Measurements from ENCODE around the gene HPD.

Gene HPD

GRCh38 chr12:121810234-121810817 is 48.3 kb downstream of the HPD start:
- DNase-seq: no peak

DNA sequence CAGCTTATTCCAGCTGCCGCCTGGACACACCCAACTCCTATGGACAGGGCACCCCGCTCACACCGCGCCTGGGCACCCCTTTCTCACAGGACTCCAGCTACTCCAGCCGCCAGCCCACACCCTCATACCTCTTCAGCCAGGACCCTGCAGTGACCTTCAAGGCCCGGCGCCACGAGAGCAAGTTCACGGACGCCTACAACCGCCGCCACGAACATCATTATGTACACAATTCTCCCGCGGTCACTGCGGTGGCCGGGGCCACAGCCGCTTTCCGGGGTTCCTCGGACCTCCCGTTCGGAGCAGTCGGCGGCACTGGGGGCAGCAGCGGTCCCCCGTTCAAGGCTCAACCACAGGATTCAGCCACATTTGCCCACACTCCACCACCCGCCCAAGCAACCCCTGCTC is 48.9 kb downstream of the HPD start:
- DNase-seq: no peak

DNA sequence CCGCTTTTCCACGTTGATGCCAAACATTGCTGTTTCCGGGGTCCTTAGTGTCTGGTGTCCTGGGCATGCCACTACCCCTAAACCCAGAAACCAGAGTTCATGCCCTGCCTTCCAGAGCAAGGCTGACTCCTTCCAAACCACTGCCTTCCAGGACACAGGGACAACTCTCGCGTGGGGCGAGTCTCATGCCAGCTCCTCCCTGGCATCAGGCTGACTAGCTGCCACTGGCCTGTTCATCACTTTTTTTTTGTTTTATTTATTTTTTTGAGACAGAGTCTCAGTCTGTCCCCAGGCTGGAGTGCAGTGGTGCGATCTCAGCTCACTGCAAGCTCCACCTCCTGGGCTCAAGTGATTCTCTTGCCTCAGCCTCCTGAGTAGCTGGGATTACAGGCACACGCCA is 50.0 kb downstream of the HPD start:
- DNase-seq: no peak

DNA sequence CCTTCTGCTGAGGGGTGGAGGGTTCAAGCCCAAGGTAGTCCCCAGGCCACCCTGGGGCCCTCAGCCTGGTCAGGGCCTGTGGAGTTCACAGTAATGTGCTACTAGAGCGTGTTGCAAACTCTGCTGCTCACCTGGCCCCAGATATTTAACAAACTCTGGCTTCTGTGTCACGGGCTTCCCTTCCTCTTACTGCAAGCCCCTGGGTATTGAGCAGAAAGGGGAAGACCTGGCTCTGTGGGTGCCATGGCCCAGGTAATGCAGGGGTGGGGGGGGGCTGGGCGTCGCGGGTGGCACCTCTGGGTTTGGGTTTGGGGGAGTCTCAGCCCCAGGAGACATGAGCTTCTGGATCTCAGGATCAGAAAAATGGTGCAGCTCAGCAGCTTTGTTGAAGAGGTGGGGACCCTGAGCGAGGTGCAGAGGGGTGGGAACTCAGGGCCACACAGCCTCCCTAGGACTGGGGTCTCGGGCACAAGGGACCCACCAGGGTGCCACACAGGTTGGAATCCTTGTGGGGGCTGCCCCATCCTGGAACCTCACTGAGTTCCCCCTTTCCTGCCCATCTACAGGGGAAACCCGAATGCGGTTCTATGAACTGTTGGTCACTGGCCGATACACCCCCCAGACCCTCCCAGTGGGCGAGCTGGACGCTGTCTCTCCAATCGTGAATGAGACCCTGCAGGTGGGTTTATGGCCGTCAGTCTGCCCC is 50.9 kb downstream of the HPD start:
- no peak for DNase-seq

GRCh38 chr12:121806546-121807423 is 51.9 kb downstream of the HPD start:
- no peak for DNase-seq

DNA sequence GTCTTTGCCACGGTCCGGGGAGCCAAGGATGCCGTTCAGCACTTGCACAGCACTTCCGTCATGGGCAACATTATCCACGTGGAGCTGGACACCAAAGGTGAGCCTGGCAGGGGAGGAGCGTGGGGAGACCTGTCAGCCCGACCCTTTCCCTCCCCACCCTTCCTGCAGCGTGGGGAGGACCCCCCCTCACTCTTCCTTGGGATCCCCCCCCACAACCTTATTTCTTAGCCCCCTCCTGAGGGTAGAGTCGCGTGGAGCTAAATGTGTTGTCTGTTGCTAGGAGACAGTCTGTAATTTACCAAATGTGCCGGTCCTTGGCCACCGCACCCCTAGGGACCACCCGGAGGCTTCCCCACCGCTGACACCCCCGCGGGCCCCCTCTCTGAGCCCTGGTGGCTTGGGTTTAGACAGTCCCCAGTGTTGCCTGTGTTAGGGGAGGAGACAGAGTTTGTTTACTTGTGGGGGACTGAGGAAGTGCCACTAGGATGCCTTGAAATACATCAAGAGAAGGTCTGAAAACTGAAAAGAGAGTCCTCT is 52.6 kb downstream of the HPD start:
- no peak for DNase-seq

GRCh38 chr12:121805171-121806008 is 53.3 kb downstream of the HPD start:
- no peak for DNase-seq

- peak; percentile 47 for DNase-seq
Measured at GRCh38 chr12:121804417-121805111, 54.1 kb downstream of the HPD start.

GRCh38 chr12:121803861-121804416 is 54.7 kb downstream of the HPD start, which contains the start of gene SETD1B:
TSS of gene SETD1B (plus strand) at chr12:121804009. CDS start at chr12:121804738, 729 bp downstream.
- DNase-seq: no peak

- peak; percentile 78 for DNase-seq
Measured at GRCh38 chr12:121802843-121803698, 55.6 kb downstream of the HPD start.

- no peak for DNase-seq
Measured at GRCh38 chr12:121802485-121802842, 56.2 kb downstream of the HPD start.

DNA sequence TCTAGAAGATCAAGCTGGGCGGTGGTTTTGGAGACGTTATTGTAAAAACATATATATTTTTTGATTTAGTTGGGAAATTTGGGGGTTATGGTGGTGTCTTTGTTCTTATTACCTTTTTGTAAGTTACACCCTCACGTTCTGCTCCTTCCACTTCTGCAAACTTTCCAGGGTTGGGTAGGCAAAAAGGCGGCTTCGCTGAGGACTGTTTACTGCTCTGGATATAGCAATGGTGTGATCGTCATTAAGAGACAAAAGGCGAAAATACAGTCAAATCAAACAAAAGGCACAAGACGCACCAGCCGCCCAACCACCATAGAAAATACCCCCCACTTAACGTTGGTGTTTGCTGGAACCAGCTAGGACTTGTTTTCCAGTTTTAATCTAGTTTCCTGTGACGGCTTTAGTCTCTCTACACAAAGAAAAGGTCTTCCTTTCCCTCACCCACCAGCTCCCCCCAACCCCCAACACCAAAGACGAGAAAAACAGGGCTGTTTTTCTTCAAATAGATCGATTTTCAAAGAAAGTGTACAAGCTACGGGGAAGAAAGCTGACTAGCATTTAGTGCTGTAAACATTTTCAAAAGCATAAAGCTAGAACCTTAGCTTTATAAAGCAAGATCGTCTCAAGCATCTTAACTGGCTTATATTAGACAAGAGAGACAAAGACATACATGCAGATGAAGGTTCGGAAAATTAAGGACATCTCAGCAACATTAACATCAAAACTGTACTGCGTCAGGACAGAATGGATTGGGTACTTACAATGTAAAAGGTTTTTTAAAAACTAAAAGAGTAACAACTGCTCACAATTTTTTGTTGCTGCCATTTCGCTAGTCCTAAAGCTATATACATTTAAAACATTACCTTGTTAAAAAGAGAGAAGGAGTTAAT is 56.8 kb downstream of the HPD start:
- no peak for DNase-seq

DNA sequence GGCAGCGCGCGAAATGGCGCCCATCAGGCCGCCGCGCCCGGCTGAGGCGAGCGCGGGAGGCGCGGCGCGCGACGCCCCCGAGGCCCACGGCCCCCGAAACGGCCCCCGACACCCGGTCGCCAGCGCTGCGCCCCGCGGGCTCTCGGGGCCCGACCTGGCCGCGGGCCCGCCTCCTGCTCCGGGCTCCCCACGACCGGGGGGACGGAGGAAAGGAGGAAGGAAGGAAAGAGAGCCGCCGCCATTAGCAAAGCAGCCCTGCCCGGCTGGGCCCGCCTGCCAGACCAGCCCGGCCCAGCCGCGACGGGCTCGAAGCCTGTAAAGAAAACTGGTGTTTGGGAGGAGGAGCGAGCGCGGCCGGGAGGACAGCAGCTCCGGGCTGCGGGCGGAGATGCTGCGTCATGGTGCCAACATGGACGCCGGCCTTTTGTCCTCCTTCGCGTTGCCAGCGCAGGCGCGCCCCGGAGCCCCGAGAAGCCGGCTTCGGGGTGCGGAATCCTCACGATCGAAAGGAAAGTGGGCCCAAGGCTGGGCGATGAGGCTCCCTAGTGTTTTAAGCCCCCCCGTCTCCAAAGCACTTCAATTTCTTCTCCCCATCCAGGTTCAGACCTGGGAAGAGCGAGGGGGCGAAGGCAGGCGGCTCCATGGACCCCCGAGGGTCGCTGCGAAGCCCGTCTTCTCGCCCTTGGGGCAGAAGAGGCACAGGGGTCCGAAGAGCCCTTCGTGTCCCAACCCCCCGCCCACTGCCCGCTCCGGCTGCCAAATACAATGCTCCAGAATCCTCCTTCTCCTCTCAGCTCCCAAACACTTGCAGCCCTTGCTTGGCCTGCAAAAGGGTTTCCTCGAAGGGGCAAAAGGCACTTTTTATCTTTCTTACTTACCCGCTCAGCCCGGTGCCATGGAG is 57.7 kb downstream of the HPD start:
- DNase-seq: peak; percentile 62

DNA sequence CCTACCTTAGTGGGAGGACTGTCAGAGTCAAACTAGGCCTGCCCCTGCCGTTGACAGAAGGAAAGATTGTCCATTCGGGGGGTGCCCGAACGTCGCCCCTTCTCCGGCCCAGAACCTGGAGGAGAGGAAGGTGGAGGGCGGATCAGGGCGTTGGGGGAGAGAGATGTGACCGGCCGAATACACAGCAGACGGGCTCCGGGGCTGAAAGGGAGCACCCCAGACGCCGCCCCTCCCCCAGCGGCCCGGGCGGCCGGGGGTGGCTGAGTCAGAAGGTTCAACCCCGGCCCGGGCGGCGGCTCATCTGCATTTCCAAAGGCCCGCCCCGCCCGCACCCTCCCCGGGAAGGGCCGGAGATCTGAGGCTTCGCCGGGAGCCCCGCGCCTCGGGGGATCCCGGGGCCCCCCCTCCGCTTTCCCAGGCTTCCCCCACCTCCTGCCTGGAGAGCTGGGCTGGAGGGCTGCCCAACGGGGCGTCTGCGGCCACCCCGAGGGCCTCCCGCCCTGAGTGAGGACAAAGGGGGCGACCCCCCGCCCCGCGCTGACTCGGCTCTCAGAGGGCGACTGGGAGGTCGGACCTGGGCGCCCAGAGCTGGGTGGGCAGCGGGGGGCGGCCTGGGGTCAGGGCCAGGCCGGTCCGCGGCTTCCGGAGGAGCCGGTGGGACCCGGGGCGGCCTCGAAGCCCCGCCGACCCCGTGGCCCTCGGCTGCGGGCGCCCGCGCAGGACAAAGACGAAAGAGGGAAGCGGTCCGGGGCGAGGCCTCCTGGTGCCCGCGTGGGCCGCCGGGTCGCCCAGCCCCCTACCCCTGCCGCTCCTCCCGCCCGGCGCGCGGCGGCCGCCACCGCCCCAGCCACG is 58.6 kb downstream of the HPD start:
- DNase-seq: peak; percentile 68

DNA sequence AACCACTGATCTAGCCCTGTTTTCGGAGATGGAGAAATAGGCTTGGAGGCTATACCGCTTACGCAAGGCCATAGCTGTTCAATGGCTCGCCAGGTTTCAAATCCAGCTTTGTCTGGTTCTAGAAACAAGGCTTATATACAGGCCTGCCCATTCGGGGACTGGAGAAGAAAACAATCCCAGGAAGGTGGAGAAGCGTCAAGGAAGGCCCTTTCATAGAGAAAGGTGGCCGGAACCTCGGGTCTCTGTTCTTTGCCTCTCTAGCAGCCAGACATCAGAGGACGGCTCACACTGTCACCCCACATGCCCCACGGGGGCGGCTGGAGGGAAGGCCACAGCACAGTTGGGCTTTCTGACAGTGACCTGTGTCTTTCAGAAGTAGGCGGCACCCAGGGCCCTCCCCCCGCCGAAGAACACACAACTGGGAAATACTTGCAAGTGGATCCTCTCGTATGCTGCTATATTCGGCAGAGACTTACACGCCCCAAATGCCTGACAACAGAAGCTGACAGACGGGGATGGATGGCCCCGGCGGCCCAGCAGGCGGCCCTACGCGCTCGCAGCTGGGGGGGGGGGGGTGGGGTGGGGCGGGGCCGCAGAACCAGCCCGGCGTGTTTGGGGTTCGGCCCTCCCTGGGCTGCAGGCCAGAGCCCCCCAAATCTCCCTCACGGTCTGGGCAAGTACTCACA is 59.4 kb downstream of the HPD start:
- DNase-seq: no peak

- no peak for DNase-seq
Measured at GRCh38 chr12:121798787-121799155, 59.9 kb downstream of the HPD start.

Data from activated CD4-positive, alpha-beta T cell treated with anti-CD3 and anti-CD28 coated beads for 1 hour (primary cell).